MG63 (cell line): ENCODE results near the gene EIF4H. TPM values are rescaled to one million over a fixed set of nuclear protein-coding genes. Genes with fewer than 3 reads are reported as not detected.
"Not testable (repeated sequence)": the region's sequence is repeated elsewhere in the genome, so short reads cannot be mapped to it uniquely, and the experiment has no call there.

Experiments
- DNase-seq: peaks from one replicate; pipeline ENCODE4 v3.0.0-alpha.2; 2020
- H3K27me3 ChIP-seq: fragments of 250-450 bp; sonication (Bioruptor Pico); 2 replicates; pipeline ENCODE4 v1.5.1; 2020; ENCODE audit warnings: mild to moderate bottlenecking, moderate library complexity
- H3K36me3 ChIP-seq: fragments of 250-450 bp; sonication (Bioruptor Pico); 2 replicates; pipeline ENCODE4 v1.5.1; 2020; ENCODE audit warnings: mild to moderate bottlenecking, moderate library complexity
- H3K4me3 ChIP-seq: fragments of 250-450 bp; sonication (Bioruptor Pico); 2 replicates; pipeline ENCODE4 v1.5.1; 2020; ENCODE audit warnings: mild to moderate bottlenecking, moderate library complexity
- H3K9me3 ChIP-seq: fragments of 250-450 bp; sonication (Bioruptor Pico); 2 replicates; pipeline ENCODE4 v1.5.1; 2020; ENCODE audit warnings: mild to moderate bottlenecking, moderate library complexity
- total RNA-seq: library from RNA; depleted of rRNA; stranded (reverse); fragments of >200 nt; shearing (Covaris generic); gene quantifications from 2 replicates; pipeline ENCODE4 v1.2.3, GENCODE V29; 2014; ENCODE audit warnings: low replicate concordance

The EIF4H gene
- total RNA-seq, 1 experiment from 2014 or later, result 364 TPM

- H3K36me3 ChIP-seq, result peaks cover 46% of the 10 kb centered on the region
- DNase-seq, result peak; percentile 39
- H3K4me3 ChIP-seq, result no peak overlapping the region
- H3K27me3 ChIP-seq, result no peaks in the 10 kb centered on the region
- H3K9me3 ChIP-seq, result no peaks in the 10 kb centered on the region
These were observed 13.9 kb downstream of the EIF4H start for GRCh38 chr7:74187915-74188675.

GRCh38 chr7:74190259-74190658 lies 16.1 kb downstream of the EIF4H start:
- peaks cover 60% of the 10 kb centered on the region for H3K36me3 ChIP-seq
- no peak for DNase-seq

GRCh38 chr7:74191231-74191630 lies 17.1 kb downstream of the EIF4H start:
- Histone ChIP-seq H3K36me3 (peaks cover 59% of the 10 kb centered on the region), H3K27me3 (no peaks in the 10 kb centered on the region), H3K4me3 (no peak overlapping the region), H3K9me3 (no peaks in the 10 kb centered on the region)
- no peak for DNase-seq

More at GRCh38 chr7:74190259-74190658, 16.1 kb downstream of the EIF4H start:
- Histone ChIP-seq H3K4me3 (no peak overlapping the region), H3K9me3 (no peaks in the 10 kb centered on the region), H3K27me3 (no peaks in the 10 kb centered on the region)

- Histone ChIP-seq H3K36me3 (peaks cover 54% of the 10 kb centered on the region), H3K9me3 (no peaks in the 10 kb centered on the region), H3K4me3 (no peak overlapping the region), H3K27me3 (no peaks in the 10 kb centered on the region)
- DNase-seq, result no peak
These were observed 18.9 kb downstream of the EIF4H start for GRCh38 chr7:74193054-74193453.

- H3K9me3 ChIP-seq, result no peaks in the 10 kb centered on the region
- no peak overlapping the region for H3K4me3 ChIP-seq
- DNase-seq, result no peak
- H3K27me3 ChIP-seq, result no peaks in the 10 kb centered on the region
- H3K36me3 ChIP-seq, result peaks cover 45% of the 10 kb centered on the region
These were observed 19.8 kb downstream of the EIF4H start for GRCh38 chr7:74193913-74194312.

GRCh38 chr7:74194686-74195085 lies 20.5 kb downstream of the EIF4H start:
- Histone ChIP-seq H3K4me3 (no peak overlapping the region), H3K27me3 (no peaks in the 10 kb centered on the region), H3K36me3 (peaks cover 38% of the 10 kb centered on the region), H3K9me3 (no peaks in the 10 kb centered on the region)
- no peak for DNase-seq

- not testable (repeated sequence) for H3K9me3 ChIP-seq, H3K4me3 ChIP-seq, DNase-seq, H3K27me3 ChIP-seq
- H3K36me3 ChIP-seq, result peaks cover 31% of the 10 kb centered on the region
These were observed 21.1 kb downstream of the EIF4H start for GRCh38 chr7:74195139-74195860.

- H3K9me3 ChIP-seq, H3K27me3 ChIP-seq, H3K4me3 ChIP-seq, DNase-seq: not testable (repeated sequence)
- H3K36me3 ChIP-seq, result peaks cover 23% of the 10 kb centered on the region
These were observed 22.0 kb downstream of the EIF4H start for GRCh38 chr7:74195968-74196654.

- Histone ChIP-seq H3K9me3 (no peaks in the 10 kb centered on the region), H3K27me3 (no peaks in the 10 kb centered on the region), H3K4me3 (no peak overlapping the region), H3K36me3 (peaks cover 18% of the 10 kb centered on the region)
- DNase-seq, result no peak
These were observed 23.4 kb downstream of the EIF4H start for GRCh38 chr7:74197449-74198124.

- peak; percentile 60 for DNase-seq
- H3K27me3 ChIP-seq, result no peaks in the 10 kb centered on the region
- no peaks in the 10 kb centered on the region for H3K9me3 ChIP-seq
- H3K4me3 ChIP-seq, result no peak overlapping the region
- H3K36me3 ChIP-seq, result peaks cover 1% of the 10 kb centered on the region
These were observed 25.6 kb downstream of the EIF4H start for GRCh38 chr7:74199551-74200355.

- Histone ChIP-seq H3K36me3 (no peaks in the 10 kb centered on the region), H3K27me3 (no peaks in the 10 kb centered on the region), H3K9me3 (no peaks in the 10 kb centered on the region), H3K4me3 (no peak overlapping the region)
- peak; percentile 9 for DNase-seq
These were observed 28.8 kb downstream of the EIF4H start for GRCh38 chr7:74202841-74203556.

GRCh38 chr7:74203956-74204618 lies 29.9 kb downstream of the EIF4H start:
- Histone ChIP-seq H3K9me3 (no peaks in the 10 kb centered on the region), H3K27me3 (no peaks in the 10 kb centered on the region), H3K4me3 (no peak overlapping the region), H3K36me3 (no peaks in the 10 kb centered on the region)
- no peak for DNase-seq

GRCh38 chr7:74206052-74206451 lies 31.9 kb downstream of the EIF4H start:
- H3K36me3 ChIP-seq, H3K27me3 ChIP-seq, DNase-seq: not testable (repeated sequence)

GRCh38 chr7:74206589-74207120 lies 32.5 kb downstream of the EIF4H start:
- Histone ChIP-seq H3K9me3 (no peaks in the 10 kb centered on the region), H3K4me3 (no peak overlapping the region), H3K36me3 (no peaks in the 10 kb centered on the region), H3K27me3 (no peaks in the 10 kb centered on the region)
- DNase-seq, result peak; percentile 59

More at GRCh38 chr7:74206052-74206451, 31.9 kb downstream of the EIF4H start:
- not testable (repeated sequence) for H3K4me3 ChIP-seq, H3K9me3 ChIP-seq

- Histone ChIP-seq H3K36me3 (no peaks in the 10 kb centered on the region), H3K4me3 (no peak overlapping the region), H3K9me3 (no peaks in the 10 kb centered on the region), H3K27me3 (no peaks in the 10 kb centered on the region)
- no peak for DNase-seq
These were observed 33.4 kb downstream of the EIF4H start for GRCh38 chr7:74207586-74207985.
